ENCODE results near the gene CAPN14.

- TF ChIP-seq POLR2AphosphoS5 (IDR thresholded peaks at IDR 0.05) (no peak), POLR2A (IDR thresholded peaks at IDR 0.05) (no peak)
Measured at GRCh38 chr2:31203916-31204315, 13.4 kb downstream of the CAPN14 start.

Measured in sigmoid colon (tissue), 4 donors.